Psoas muscle (tissue), 8 donors: Measurements from ENCODE around the gene TCERG1L. TPM values are rescaled to one million over a fixed set of nuclear protein-coding genes. Genes with fewer than 3 reads are reported as not detected.

Experiments
- ATAC-seq, 4 donors: fragments of 200-7000 bp; cut with Tn5 transposase; one replicate each; pipeline ENCODE4 v1.9.1; 2020; ENCODE audit warnings: moderate library complexity in 3 of 4, mild to moderate bottlenecking in 2 of 4
- DNase-seq, 2 donors: peaks; one replicate each; pipeline ENCODE4 v3.0.0-alpha.2; 2020
- H3K27ac ChIP-seq: fragments of 200-600 bp; one replicate; pipeline ENCODE4 v1.8.0; 2022
- H3K27me3 ChIP-seq, 3 donors: fragments of 200-600 bp in 1 of 3; one replicate each; pipeline versions ENCODE4 v1.6.1 to v1.8.0; 2013 to 2022; ENCODE audit warnings: low read length in 2 of 3, mild to moderate bottlenecking in 2 of 3, moderate library complexity in 1 of 3; ENCODE audit not compliant: insufficient read depth in 3 of 3
- H3K36me3 ChIP-seq, 2 donors: fragments of 200-600 bp in 1 of 2; one replicate each; pipeline versions ENCODE4 v1.6.1 to v1.8.0; 2013 to 2022; ENCODE audit warnings: low read depth in 1 of 2, mild to moderate bottlenecking in 1 of 2, moderate library complexity in 1 of 2; ENCODE audit not compliant: insufficient read depth in 1 of 2
- H3K4me1 ChIP-seq: fragments of 200-600 bp; one replicate; pipeline ENCODE4 v1.8.0; 2022
- H3K4me3 ChIP-seq: fragments of 200-600 bp; one replicate; pipeline ENCODE4 v1.8.0; 2022; ENCODE audit warnings: mild to moderate bottlenecking
- H3K9me3 ChIP-seq: fragments of 200-600 bp; one replicate; pipeline ENCODE4 v1.8.0; 2022
- WGBS, 3 donors: extraction: QIAGEN DNeasy Blood & Tissue Kit; methylation state at CpG; one replicate each; pipeline versions ENCODE4 v1.1.6 to v1.1.7; 2013; 5-methylcytosine and 5-hydroxymethylcytosine counted together
- intact Hi-C, 2 donors: fragments of 100-400 bp; cut with DNase I; formaldehyde crosslinking; loops; one replicate each; pipeline versions ENCODE4 v1.11.0 to v1.14.2; 2022
- polyA plus RNA-seq, 3 donors: library from polyadenylated mRNA; stranded (reverse); fragments of 200-250 nt; gene quantifications; one replicate each; pipeline ENCODE4 v1.2.3, GENCODE V29; 2013
- total RNA-seq, 4 donors: library from RNA; stranded (reverse); fragmentation: NEBNext Ultra II Directional in 2 of 4; extraction: Animal tissue kit (Norgen Biotek cat#: 25700) in 2 of 4; gene quantifications; one replicate each; pipeline versions ENCODE4 v1.2.1 to v1.2.4, GENCODE V29; 2021 to 2023
- TF ChIP-seq, protein P1 (sequence below): fragments of 200-600 bp; IDR thresholded peaks from one replicate; pipeline ENCODE4 v1.8.0; 2022; ENCODE audit warnings: antibody characterized with exemption
- donor health status: healthy with polysubstance abuse.
- donor health status: DM: no; HTN: no; CAD: no; lungs with moderate emphysema.
- donor health status: Bipolar disorder and iron deficiency.
- donor health status: healthy.
- donor health status: DM: yes; HTN: yes; CAD: no.
- donor health status: DM: no; HTN: no; CAD: no.
- donor health status: DM: no; HTN: no; CAD: no.
- donor health status: DM: yes; HTN: yes; CAD: no.

TCERG1L gene
- total and polyA plus RNA-seq, 7 donors, result 0.01 TPM; not detected in 6

DNA sequence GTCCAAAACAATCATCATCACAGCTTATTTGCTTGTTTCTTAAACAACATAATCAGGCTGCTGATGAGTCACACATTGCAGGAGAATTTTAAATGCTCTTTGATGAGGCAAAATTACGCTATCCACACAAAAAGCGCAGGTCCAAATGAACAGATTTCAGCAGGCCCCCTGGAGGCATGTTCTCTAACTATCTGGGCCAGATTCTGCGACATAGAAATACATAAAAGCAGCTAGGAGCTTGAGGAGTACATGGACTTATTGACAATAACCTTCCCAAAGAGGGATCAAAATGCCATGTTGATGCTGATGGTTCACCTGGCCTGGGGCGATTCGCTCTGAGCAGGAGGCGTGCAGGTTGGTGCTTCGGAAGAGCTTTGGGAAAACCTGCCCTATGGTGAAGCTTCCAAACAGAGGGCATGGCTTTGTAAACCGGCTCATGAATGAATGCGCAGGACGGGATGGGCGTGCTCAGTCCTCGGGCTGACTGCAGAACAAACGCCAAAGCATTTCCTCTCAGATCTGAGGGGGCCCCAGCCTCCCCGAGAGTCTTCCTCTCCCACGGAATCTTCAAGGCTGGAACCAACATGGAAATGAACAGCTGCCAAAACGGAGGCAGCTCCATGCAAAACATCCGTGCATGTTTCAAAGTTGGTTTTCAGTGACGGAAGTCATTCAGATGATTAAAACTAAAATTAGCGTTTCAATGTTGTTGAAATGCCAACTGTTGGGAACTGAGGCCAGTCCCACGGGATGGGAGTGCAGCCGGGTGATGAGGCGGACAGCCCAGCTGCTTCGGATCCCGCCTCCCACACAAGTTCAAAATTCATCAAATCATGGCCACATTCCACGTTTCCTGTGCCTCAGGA is 179.6 kb downstream of the TCERG1L start:
- no peak for ATAC-seq
- 17 to 23% (median 17%) methylated on average over 25 of the region's 25 CpGs for WGBS, 3 donors
- Histone ChIP-seq H3K27ac (no peak overlapping the region), H3K36me3 (no peaks in the 10 kb centered on the region), H3K9me3 (no peaks in the 10 kb centered on the region), H3K4me1 (no peaks in the 10 kb centered on the region), H3K4me3 (no peak overlapping the region), H3K27me3 (peaks cover 0 to 8% (median 5%) of the 10 kb centered on the region in 3 donors)
- intact Hi-C loops, result no loop called here
- TF ChIP-seq, protein P1, sequence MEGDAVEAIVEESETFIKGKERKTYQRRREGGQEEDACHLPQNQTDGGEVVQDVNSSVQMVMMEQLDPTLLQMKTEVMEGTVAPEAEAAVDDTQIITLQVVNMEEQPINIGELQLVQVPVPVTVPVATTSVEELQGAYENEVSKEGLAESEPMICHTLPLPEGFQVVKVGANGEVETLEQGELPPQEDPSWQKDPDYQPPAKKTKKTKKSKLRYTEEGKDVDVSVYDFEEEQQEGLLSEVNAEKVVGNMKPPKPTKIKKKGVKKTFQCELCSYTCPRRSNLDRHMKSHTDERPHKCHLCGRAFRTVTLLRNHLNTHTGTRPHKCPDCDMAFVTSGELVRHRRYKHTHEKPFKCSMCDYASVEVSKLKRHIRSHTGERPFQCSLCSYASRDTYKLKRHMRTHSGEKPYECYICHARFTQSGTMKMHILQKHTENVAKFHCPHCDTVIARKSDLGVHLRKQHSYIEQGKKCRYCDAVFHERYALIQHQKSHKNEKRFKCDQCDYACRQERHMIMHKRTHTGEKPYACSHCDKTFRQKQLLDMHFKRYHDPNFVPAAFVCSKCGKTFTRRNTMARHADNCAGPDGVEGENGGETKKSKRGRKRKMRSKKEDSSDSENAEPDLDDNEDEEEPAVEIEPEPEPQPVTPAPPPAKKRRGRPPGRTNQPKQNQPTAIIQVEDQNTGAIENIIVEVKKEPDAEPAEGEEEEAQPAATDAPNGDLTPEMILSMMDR, result no peak
- no peak for DNase-seq

DNA sequence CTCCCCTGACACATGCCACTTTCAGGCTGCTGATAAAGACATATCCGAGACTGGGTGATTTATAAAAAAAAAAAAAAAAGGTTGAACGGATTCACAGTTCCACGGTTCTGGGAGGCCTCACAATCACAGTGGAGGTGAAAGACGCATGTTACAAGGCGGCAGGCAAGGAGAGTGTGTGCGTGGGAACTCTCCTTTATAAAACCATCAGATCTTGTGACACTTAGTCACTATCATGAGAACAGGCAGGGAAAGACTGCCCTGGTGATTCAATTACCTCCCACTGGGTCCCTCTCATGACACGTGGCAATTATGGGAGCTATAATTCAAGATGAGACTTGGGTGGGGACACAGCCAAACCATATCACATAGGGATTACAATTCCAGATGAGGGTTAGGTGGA is 181.5 kb downstream of the TCERG1L start:
- DNase-seq, result no peak
- TF ChIP-seq, protein P1, result no peak
- H3K36me3 ChIP-seq, result no peaks in the 10 kb centered on the region
- no peaks in the 10 kb centered on the region for H3K9me3 ChIP-seq
- no peak for ATAC-seq
- H3K27me3 ChIP-seq, result peaks cover 0 to 8% (median 7%) of the 10 kb centered on the region in 3 donors
- intact Hi-C loops, result no loop called here
- 90 to 93% (median 92%) methylated on average over 7 of the region's 7 CpGs for WGBS, 3 donors
- H3K4me3 ChIP-seq, result no peak overlapping the region
- H3K27ac ChIP-seq, result no peak overlapping the region
- no peaks in the 10 kb centered on the region for H3K4me1 ChIP-seq

DNA sequence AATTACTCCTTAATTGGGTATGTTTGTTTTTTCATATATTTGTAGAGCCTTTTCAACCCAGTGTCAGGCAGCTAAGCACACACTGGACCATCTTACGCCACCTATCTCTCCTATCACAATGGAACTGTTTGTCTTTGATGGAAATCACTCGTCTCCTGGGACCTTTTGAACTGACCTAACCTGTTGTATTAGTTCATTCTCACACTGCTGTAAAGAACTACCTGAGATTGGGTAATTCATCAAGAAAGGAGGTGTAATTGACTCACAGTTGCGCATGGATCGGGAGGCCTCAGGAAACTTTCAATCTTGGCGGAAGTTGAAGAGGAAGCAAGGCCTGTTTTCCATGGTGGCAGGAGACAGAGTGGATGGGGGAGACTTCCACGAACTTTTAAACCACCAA is 182.0 kb downstream of the TCERG1L start:
- intact Hi-C loops, result no loop called here
- ATAC-seq (no peak), DNase-seq (no peak)
- Histone ChIP-seq H3K4me1 (no peaks in the 10 kb centered on the region), H3K9me3 (no peaks in the 10 kb centered on the region), H3K27ac (no peak overlapping the region), H3K36me3 (no peaks in the 10 kb centered on the region), H3K4me3 (no peak overlapping the region), H3K27me3 (peaks cover 0 to 8% (median 7%) of the 10 kb centered on the region in 3 donors)
- TF ChIP-seq, protein P1, result no peak
- WGBS, 3 donors, result 86 to 94% (median 88%) methylated on average over 6 of the region's 6 CpGs

DNA sequence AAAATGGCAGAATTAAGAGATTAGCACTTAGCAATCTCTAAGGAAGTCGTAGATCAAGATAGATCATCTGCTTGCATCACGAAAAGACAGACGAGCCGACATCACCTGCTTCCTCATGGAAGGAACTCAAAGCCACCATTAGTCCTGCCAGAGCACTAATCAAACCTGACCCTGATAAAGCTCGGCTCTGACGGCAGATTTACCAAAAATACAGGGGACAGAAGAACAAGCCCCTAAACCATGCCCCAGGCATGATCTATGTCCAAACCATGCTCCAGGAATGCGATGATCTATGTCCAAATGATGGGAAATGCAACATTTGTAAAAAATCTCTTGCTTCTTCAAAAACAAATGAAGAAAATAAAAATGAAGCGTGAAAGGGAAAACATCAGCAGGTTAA is 182.8 kb downstream of the TCERG1L start:
- intact Hi-C loops, result no loop called here
- H3K4me1 ChIP-seq, result no peaks in the 10 kb centered on the region
- TF ChIP-seq, protein P1, result no peak
- ATAC-seq, result no peak
- no peak for DNase-seq
- 89 to 95% (median 90%) methylated on average over 8 of the region's 8 CpGs for WGBS, 3 donors
- no peak overlapping the region for H3K4me3 ChIP-seq
- peaks cover 0 to 8% (median 7%) of the 10 kb centered on the region in 3 donors for H3K27me3 ChIP-seq
- no peak overlapping the region for H3K27ac ChIP-seq
- H3K36me3 ChIP-seq, result no peaks in the 10 kb centered on the region
- H3K9me3 ChIP-seq, result no peaks in the 10 kb centered on the region
